HCT116 (cell line): ENCODE data around the gene ARHGEF40. TPM values are rescaled to one million over a fixed set of nuclear protein-coding genes. Genes with fewer than 3 reads are reported as not detected.

Source experiments
- ATAC-seq: fragments of 200-7000 bp; cut with Tn5 transposase; 2 replicates; pipeline ENCODE4 v1.9.1; 2020; ENCODE audit warnings: mild to moderate bottlenecking, moderate library complexity
- BruUV-seq: library from RNA; stranded (reverse); fragments of 400-500 nt; replicated peaks from 2 replicates; lab custom pipeline; 2021; lab: Mats Ljungman, UMichigan
- CTCF ChIA-PET: fragments of 300-600 bp; sonication (Branson Sonifier 250); formaldehyde crosslinking; loops from one replicate; lab custom pipeline; 2021; ENCODE audit warnings: antibody characterized with exemption; lab: Charles Lee
- POLR2A ChIA-PET: fragments of 300-600, 350-600 bp; sonication (Branson Sonifier 250); formaldehyde crosslinking; loops from one replicate; lab custom pipeline; 2021; ENCODE audit warnings: antibody characterized with exemption; lab: Charles Lee
- RAD21 ChIA-PET, 2 experiments: fragments of 300-600 bp; sonication (Branson Sonifier 250); formaldehyde crosslinking; loops; one replicate each; lab custom pipeline; 2023; ENCODE audit warnings: low total read pairs in 2 of 2; ENCODE audit not compliant: uncharacterized antibody in 2 of 2, unreplicated experiment in 2 of 2, low non-redundant PET in 1 of 2; lab: Charles Lee
- DNase-seq: peaks from one replicate; pipeline ENCODE4 v3.0.0-alpha.2; 2010; ENCODE audit warnings: low read depth, low spot score
- H2AFZ ChIP-seq: fragments of 200-600 bp; shearing (Covaris generic), sonication (generic); 2 replicates; pipeline ENCODE4 v1.6.1; 2017; ENCODE audit warnings: low read depth, mixed run types, mixed read lengths, antibody characterized with exemption, low read length; ENCODE audit not compliant: poor library complexity, severe bottlenecking
- H3K27ac ChIP-seq: 2 replicates; pipeline ENCODE4 v1.5.1; 2012; ENCODE audit warnings: low read depth, low read length
- H3K27me3 ChIP-seq: fragments of 200-600 bp; sonication (generic); 2 replicates; pipeline ENCODE4 v1.6.1; 2016; ENCODE audit warnings: mixed run types, low read length, mixed read lengths; ENCODE audit not compliant: insufficient read depth
- H3K36me3 ChIP-seq, 2 experiments: fragments of 200-500 bp in 1 of 2; fragments of 200-600 bp in 1 of 2; sonication (Bioruptor generic) in 1 of 2; sonication (generic) in 1 of 2; 2 replicates each; pipeline versions ENCODE4 v1.5.1 to v1.6.1; 2014 to 2016; ENCODE audit warnings: low read length in 2 of 2, inconsistent platforms in 1 of 2, mixed read lengths in 1 of 2, mixed run types in 1 of 2; ENCODE audit not compliant: insufficient read depth in 2 of 2, control insufficient read depth in 1 of 2
- H3K4me1 ChIP-seq, 2 experiments: fragments of 200-600 bp in 1 of 2; sonication (generic) in 1 of 2; 2 replicates each; pipeline versions ENCODE4 v1.5.1 to v1.6.1; 2012 to 2017; ENCODE audit warnings: low read length in 2 of 2, inconsistent platforms in 1 of 2, mild to moderate bottlenecking in 1 of 2, mixed read lengths in 1 of 2, mixed run types in 1 of 2, moderate library complexity in 1 of 2; ENCODE audit not compliant: insufficient read depth in 2 of 2, control insufficient read depth in 1 of 2
- H3K4me2 ChIP-seq: fragments of 200-600 bp; sonication (generic); 2 replicates; pipeline ENCODE4 v1.6.1; 2017; ENCODE audit warnings: mixed run types, low read length, mixed read lengths
- H3K4me3 ChIP-seq, 2 experiments: fragments of 200-600 bp in 1 of 2; sonication (generic) in 1 of 2; replicated peaks in 1 of 2; 2 replicates each; pipeline ENCODE4 v1.5.1; 2011 to 2016; ENCODE audit warnings: low read length in 2 of 2, control low read depth in 1 of 2, low read depth in 1 of 2, mild to moderate bottlenecking in 1 of 2, mixed read lengths in 1 of 2, mixed run types in 1 of 2
- H3K79me2 ChIP-seq: fragments of 200-600 bp; sonication (generic); 2 replicates; pipeline ENCODE4 v1.6.1; 2017; ENCODE audit warnings: mild to moderate bottlenecking, mixed run types, low read length, moderate library complexity, mixed read lengths; ENCODE audit not compliant: insufficient read depth
- H3K9ac ChIP-seq: fragments of 200-600 bp; sonication (generic); 2 replicates; pipeline ENCODE4 v1.6.1; 2016; ENCODE audit warnings: low read length, mixed read lengths
- H3K9me2 ChIP-seq: fragments of 200-600 bp; sonication (generic), shearing (Covaris generic); 2 replicates; pipeline ENCODE4 v1.6.1; 2017; ENCODE audit warnings: mixed run types, mild to moderate bottlenecking, moderate library complexity; ENCODE audit not compliant: insufficient read depth
- H3K9me3 ChIP-seq, 2 experiments: fragments of 200-500 bp in 1 of 2; fragments of 200-600 bp in 1 of 2; sonication (Bioruptor generic) in 1 of 2; sonication (generic) in 1 of 2; 2 replicates each; pipeline ENCODE4 v1.6.1; 2014 to 2017; ENCODE audit warnings: low read length in 2 of 2, mixed read lengths in 2 of 2, inconsistent platforms in 1 of 2, low read depth in 1 of 2, mild to moderate bottlenecking in 1 of 2, mixed run types in 1 of 2, moderate library complexity in 1 of 2; ENCODE audit not compliant: control insufficient read depth in 1 of 2, insufficient read depth in 1 of 2
- H4K20me1 ChIP-seq: fragments of 200-600 bp; sonication (generic), shearing (Covaris generic); 2 replicates; pipeline ENCODE4 v1.6.1; 2017; ENCODE audit warnings: mixed run types, mild to moderate bottlenecking, moderate library complexity; ENCODE audit not compliant: insufficient read depth
- EGR1 ChIP-seq: IDR thresholded peaks from 2 replicates; pipeline ENCODE4 v1.6.1; 2012; ENCODE audit warnings: low read depth
- EZH2phosphoT487 ChIP-seq: fragments of 200-600 bp; IDR thresholded peaks from 2 replicates; pipeline ENCODE4 v1.6.1; 2018; ENCODE audit warnings: antibody characterized with exemption, borderline replicate concordance
- FOSL1 ChIP-seq: IDR thresholded peaks from 2 replicates; pipeline ENCODE4 v1.6.1; 2012; ENCODE audit warnings: low read depth
- POLR2A ChIP-seq: IDR thresholded peaks from 2 replicates; pipeline ENCODE4 v1.7.0; 2011; ENCODE audit warnings: borderline replicate concordance; ENCODE audit not compliant: insufficient read depth, insufficient read length; ENCODE audit errors: extremely low read depth
- POLR2AphosphoS5 ChIP-seq: IDR thresholded peaks from 2 replicates; pipeline ENCODE4 v1.6.1; 2011; ENCODE audit warnings: mild to moderate bottlenecking, low read depth, low read length, moderate library complexity
- RAD21 ChIP-seq: IDR thresholded peaks from 2 replicates; pipeline ENCODE4 v1.6.1; 2012; ENCODE audit warnings: low read depth, mild to moderate bottlenecking
- SIN3A ChIP-seq: IDR thresholded peaks from 2 replicates; pipeline ENCODE4 v1.6.1; 2012; ENCODE audit warnings: low read depth
- SP1 ChIP-seq: IDR thresholded peaks from 2 replicates; pipeline ENCODE4 v1.6.1; 2012; ENCODE audit warnings: low read depth
- TCF7L2 ChIP-seq: IDR thresholded peaks from 2 replicates; pipeline ENCODE4 v1.7.0; 2011; ENCODE audit warnings: borderline replicate concordance, inconsistent platforms; ENCODE audit not compliant: insufficient read depth, insufficient read length; ENCODE audit errors: extremely low read depth
- YY1 ChIP-seq: IDR thresholded peaks from 2 replicates; pipeline ENCODE4 v1.6.1; 2011; ENCODE audit warnings: low read length, low read depth, moderate library complexity, mild to moderate bottlenecking; ENCODE audit not compliant: insufficient replicate concordance; ENCODE audit errors: extremely low read depth
- ZFX ChIP-seq: fragments of 450-650 bp; IDR thresholded peaks from 2 replicates; pipeline ENCODE4 v1.6.1; 2017
- ZNF274 ChIP-seq: fragments of 200-500 bp; sonication (Bioruptor generic); IDR thresholded peaks from 2 replicates; pipeline ENCODE4 v1.6.1; 2014; ENCODE audit warnings: mild to moderate bottlenecking, low read depth, low read length, inconsistent platforms
- intact Hi-C: fragments of 100-400 bp; cut with micrococcal nuclease; formaldehyde crosslinking; loops from 2 replicates; pipeline ENCODE4 v1.10.0; 2022
- total RNA-seq: library from RNA; stranded (reverse); gene quantifications from one replicate; pipeline ENCODE4 v1.2.1, GENCODE V29; 2021; ENCODE audit not compliant: unreplicated experiment
- TF ChIP-seq, protein P1 (sequence below): IDR thresholded peaks from 2 replicates; pipeline ENCODE4 v1.6.1; 2012; ENCODE audit warnings: low read depth
- TF ChIP-seq, protein P2 (sequence below), 3 experiments: fragments of 200-600 bp in 1 of 3; sonication (generic) in 1 of 3; IDR thresholded peaks in 2 of 3; conservative IDR thresholded peaks in 1 of 3; 2 replicates each; pipeline ENCODE4 v1.5.1; 2012 to 2017; ENCODE audit warnings: low read depth in 2 of 3, low read length in 2 of 3, antibody characterized with exemption in 1 of 3, borderline replicate concordance in 1 of 3, control low read depth in 1 of 3, mild to moderate bottlenecking in 1 of 3, mixed read lengths in 1 of 3, mixed run types in 1 of 3, moderate library complexity in 1 of 3; ENCODE audit not compliant: insufficient read depth in 1 of 3
- TF ChIP-seq, protein P3 (sequence below): IDR thresholded peaks from 2 replicates; pipeline ENCODE4 v1.6.1; 2012
- TF ChIP-seq, protein P4 (sequence below): IDR thresholded peaks from 2 replicates; pipeline ENCODE4 v1.6.1; 2011; ENCODE audit warnings: mild to moderate bottlenecking, low read length, moderate library complexity; ENCODE audit not compliant: insufficient replicate concordance; ENCODE audit errors: extremely low read depth

ARHGEF40 gene
- total RNA-seq, 1 experiment from 2014 or later = 6.3 TPM

DNA sequence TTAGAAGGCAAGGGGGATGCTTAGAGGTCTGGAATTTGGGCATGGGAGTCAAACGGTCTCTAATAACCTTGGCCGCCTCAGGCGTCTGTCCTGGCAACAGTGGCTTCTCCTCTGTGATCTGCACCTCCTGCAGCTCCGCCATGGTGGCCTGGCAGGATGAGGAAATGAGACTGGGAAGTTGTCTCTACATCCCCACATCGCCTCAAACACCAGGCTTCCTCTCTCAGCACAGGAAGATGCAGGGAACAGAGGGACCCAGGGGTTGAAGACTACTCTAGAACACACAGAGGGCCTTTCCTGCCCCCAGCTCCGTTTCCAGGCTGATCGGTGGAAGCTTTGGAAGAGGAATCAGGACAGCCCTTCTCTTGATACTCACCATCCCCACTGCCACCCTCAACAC is 46.9 kb upstream of the ARHGEF40 start:
- Histone ChIP-seq H3K9me3 (no peaks in the 10 kb centered on the region), H3K27ac (no peak overlapping the region), H2AFZ (no peak overlapping the region), H3K9ac (no peak overlapping the region), H3K4me1 (peaks cover 14 to 21% of the 10 kb centered on the region in 2 experiments; a peak in 3 of 4 replicates), H4K20me1 (no peaks in the 10 kb centered on the region), H3K27me3 (no peaks in the 10 kb centered on the region), H3K4me2 (no peak overlapping the region), H3K36me3 (no peaks in the 10 kb centered on the region; a peak in 1 of 4 replicates), H3K4me3 (no peak overlapping the region), H3K79me2 (no peaks in the 10 kb centered on the region)
- no TSS peak for BruUV-seq
- intact Hi-C loops = no loop called here
- ChIA-PET POLR2A (no interaction called here), CTCF (interaction anchor here (2.5 kb wide), 1 partner anchor 9 kb away, joined by 10 read pairs; no protein-coding TSS in a partner anchor)
- no peak for ATAC-seq
- no peak for TF ChIP-seq POLR2A
- TF ChIP-seq EZH2phosphoT487 = no peak
- TF ChIP-seq, protein P1, sequence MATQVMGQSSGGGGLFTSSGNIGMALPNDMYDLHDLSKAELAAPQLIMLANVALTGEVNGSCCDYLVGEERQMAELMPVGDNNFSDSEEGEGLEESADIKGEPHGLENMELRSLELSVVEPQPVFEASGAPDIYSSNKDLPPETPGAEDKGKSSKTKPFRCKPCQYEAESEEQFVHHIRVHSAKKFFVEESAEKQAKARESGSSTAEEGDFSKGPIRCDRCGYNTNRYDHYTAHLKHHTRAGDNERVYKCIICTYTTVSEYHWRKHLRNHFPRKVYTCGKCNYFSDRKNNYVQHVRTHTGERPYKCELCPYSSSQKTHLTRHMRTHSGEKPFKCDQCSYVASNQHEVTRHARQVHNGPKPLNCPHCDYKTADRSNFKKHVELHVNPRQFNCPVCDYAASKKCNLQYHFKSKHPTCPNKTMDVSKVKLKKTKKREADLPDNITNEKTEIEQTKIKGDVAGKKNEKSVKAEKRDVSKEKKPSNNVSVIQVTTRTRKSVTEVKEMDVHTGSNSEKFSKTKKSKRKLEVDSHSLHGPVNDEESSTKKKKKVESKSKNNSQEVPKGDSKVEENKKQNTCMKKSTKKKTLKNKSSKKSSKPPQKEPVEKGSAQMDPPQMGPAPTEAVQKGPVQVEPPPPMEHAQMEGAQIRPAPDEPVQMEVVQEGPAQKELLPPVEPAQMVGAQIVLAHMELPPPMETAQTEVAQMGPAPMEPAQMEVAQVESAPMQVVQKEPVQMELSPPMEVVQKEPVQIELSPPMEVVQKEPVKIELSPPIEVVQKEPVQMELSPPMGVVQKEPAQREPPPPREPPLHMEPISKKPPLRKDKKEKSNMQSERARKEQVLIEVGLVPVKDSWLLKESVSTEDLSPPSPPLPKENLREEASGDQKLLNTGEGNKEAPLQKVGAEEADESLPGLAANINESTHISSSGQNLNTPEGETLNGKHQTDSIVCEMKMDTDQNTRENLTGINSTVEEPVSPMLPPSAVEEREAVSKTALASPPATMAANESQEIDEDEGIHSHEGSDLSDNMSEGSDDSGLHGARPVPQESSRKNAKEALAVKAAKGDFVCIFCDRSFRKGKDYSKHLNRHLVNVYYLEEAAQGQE = no peak
- TF ChIP-seq POLR2AphosphoS5 = no peak
- TF ChIP-seq YY1 = no peak
- no peak for TF ChIP-seq ZFX
- TF ChIP-seq, protein P2, sequence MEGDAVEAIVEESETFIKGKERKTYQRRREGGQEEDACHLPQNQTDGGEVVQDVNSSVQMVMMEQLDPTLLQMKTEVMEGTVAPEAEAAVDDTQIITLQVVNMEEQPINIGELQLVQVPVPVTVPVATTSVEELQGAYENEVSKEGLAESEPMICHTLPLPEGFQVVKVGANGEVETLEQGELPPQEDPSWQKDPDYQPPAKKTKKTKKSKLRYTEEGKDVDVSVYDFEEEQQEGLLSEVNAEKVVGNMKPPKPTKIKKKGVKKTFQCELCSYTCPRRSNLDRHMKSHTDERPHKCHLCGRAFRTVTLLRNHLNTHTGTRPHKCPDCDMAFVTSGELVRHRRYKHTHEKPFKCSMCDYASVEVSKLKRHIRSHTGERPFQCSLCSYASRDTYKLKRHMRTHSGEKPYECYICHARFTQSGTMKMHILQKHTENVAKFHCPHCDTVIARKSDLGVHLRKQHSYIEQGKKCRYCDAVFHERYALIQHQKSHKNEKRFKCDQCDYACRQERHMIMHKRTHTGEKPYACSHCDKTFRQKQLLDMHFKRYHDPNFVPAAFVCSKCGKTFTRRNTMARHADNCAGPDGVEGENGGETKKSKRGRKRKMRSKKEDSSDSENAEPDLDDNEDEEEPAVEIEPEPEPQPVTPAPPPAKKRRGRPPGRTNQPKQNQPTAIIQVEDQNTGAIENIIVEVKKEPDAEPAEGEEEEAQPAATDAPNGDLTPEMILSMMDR (IDR thresholded peaks at IDR 0.05 in 2 of 3, conservative IDR thresholded peaks at IDR 0.05 in 1 of 3; ENCODE audit: borderline replicate concordance in 1 of 3, insufficient read depth in 1 of 3, low read depth in 2 of 3, low read length in 2 of 3) = no peak
- no peak for TF ChIP-seq RAD21
- TF ChIP-seq ZNF274 = no peak
- TF ChIP-seq EGR1 = no peak
- TF ChIP-seq, protein P3, sequence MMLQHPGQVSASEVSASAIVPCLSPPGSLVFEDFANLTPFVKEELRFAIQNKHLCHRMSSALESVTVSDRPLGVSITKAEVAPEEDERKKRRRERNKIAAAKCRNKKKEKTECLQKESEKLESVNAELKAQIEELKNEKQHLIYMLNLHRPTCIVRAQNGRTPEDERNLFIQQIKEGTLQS = no peak
- TF ChIP-seq, protein P4, sequence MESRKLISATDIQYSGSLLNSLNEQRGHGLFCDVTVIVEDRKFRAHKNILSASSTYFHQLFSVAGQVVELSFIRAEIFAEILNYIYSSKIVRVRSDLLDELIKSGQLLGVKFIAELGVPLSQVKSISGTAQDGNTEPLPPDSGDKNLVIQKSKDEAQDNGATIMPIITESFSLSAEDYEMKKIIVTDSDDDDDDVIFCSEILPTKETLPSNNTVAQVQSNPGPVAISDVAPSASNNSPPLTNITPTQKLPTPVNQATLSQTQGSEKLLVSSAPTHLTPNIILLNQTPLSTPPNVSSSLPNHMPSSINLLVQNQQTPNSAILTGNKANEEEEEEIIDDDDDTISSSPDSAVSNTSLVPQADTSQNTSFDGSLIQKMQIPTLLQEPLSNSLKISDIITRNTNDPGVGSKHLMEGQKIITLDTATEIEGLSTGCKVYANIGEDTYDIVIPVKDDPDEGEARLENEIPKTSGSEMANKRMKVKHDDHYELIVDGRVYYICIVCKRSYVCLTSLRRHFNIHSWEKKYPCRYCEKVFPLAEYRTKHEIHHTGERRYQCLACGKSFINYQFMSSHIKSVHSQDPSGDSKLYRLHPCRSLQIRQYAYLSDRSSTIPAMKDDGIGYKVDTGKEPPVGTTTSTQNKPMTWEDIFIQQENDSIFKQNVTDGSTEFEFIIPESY = no peak
- TF ChIP-seq FOSL1 = no peak
- TF ChIP-seq TCF7L2 = no peak
- TF ChIP-seq SP1 = no peak
- TF ChIP-seq SIN3A = no peak
- TF ChIP-seq, all 23 proteins: peak for 0
- no peaks in the 10 kb centered on the region for H3K9me2 ChIP-seq
- RAD21 ChIA-PET = no interaction called here
- no peak for DNase-seq
